Frontal cortex (tissue), 4 donors: ENCODE measurements around the gene TSHZ2. TPM values are rescaled to one million over a fixed set of nuclear protein-coding genes. Genes with fewer than 3 reads are reported as not detected.

ENCODE experiments used
- DNase-seq, 2 donors: peaks; one replicate each; pipeline ENCODE4 v3.0.0; 2012; ENCODE audit warnings: low spot score in 2 of 2
- FAIRE-seq: peaks from 2 replicates; lab custom pipeline; 2012; peaks lifted over from hg19 to GRCh38; lab: Jason Lieb, UNC
- total RNA-seq: library from RNA; depleted of rRNA; stranded (reverse); fragments of >200 nt; gene quantifications from one replicate; pipeline ENCODE4 v1.2.3, GENCODE V29; 2014
- donor health status: control.
- donor health status: control.
- donor health status: control.

Gene TSHZ2, protein sequence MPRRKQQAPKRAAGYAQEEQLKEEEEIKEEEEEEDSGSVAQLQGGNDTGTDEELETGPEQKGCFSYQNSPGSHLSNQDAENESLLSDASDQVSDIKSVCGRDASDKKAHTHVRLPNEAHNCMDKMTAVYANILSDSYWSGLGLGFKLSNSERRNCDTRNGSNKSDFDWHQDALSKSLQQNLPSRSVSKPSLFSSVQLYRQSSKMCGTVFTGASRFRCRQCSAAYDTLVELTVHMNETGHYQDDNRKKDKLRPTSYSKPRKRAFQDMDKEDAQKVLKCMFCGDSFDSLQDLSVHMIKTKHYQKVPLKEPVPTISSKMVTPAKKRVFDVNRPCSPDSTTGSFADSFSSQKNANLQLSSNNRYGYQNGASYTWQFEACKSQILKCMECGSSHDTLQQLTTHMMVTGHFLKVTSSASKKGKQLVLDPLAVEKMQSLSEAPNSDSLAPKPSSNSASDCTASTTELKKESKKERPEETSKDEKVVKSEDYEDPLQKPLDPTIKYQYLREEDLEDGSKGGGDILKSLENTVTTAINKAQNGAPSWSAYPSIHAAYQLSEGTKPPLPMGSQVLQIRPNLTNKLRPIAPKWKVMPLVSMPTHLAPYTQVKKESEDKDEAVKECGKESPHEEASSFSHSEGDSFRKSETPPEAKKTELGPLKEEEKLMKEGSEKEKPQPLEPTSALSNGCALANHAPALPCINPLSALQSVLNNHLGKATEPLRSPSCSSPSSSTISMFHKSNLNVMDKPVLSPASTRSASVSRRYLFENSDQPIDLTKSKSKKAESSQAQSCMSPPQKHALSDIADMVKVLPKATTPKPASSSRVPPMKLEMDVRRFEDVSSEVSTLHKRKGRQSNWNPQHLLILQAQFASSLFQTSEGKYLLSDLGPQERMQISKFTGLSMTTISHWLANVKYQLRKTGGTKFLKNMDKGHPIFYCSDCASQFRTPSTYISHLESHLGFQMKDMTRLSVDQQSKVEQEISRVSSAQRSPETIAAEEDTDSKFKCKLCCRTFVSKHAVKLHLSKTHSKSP (N-terminal part only)
- 2.4 TPM for total RNA-seq

DNA sequence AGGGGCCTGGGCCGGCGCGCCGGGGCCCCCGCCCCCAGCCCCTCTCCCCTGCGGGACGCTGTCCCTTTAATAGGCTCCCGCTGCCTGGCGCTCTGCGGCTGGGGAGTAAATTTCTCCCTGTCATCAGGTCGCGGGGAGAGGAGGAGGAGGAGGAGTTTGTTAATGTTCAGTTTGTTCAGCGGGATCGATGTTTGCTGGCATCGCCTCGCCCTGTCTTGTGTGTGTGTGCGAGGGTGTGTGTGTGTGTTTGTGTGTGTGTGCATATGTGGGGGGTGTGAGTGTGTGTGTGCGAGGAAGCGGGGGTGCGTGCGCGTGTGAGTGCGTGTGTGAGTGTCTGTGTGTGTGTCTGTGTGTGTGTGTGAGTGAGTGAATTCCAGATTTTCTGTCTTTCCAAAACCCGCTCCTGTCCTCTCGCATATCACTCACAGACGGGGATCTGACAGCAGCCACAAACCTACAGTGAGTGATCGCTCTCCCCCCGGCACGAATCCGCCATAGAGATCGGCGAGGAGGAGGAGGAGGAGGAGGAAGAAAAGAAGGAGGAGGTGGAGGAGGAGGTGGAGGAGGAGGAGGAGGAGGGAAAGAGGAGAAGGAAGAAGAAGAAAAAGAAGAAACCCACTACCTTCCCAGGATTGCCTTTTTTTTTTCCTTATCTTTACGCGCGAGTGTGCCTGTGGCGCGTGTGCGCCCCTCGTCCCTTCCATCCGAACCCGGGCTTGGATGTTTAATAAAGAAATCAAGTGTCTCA, at the start of gene TSHZ2:
Gene TSHZ2 (plus strand): TSS at position 169 of the 748 bp plus-strand sequence. CDS start 936 bp downstream, outside the sequence.
- DNase-seq (peak in 1 of 2 donors; percentile 32), FAIRE-seq (no peak)

DNA sequence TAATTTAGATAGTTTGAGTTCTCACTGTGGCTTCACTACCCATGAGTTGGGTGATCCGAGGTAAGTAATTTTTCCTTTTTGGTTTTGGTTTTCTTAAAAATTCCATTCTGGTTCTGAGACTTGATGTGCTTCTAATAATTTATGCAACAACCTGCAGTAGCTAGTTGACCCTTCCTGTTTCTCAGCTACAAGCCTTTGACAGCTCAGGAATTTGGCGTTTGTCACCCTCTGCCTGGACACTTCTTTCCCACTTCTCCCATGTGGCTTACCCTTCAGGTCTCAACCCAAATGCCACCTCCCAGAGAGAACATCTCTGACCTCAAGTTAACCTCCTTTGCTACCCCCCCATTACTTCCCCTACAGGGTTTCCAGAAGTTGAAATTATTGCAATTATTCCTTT, 49.7 kb upstream of the TSHZ2 start:
- DNase-seq (no peak), FAIRE-seq (no peak)

DNA sequence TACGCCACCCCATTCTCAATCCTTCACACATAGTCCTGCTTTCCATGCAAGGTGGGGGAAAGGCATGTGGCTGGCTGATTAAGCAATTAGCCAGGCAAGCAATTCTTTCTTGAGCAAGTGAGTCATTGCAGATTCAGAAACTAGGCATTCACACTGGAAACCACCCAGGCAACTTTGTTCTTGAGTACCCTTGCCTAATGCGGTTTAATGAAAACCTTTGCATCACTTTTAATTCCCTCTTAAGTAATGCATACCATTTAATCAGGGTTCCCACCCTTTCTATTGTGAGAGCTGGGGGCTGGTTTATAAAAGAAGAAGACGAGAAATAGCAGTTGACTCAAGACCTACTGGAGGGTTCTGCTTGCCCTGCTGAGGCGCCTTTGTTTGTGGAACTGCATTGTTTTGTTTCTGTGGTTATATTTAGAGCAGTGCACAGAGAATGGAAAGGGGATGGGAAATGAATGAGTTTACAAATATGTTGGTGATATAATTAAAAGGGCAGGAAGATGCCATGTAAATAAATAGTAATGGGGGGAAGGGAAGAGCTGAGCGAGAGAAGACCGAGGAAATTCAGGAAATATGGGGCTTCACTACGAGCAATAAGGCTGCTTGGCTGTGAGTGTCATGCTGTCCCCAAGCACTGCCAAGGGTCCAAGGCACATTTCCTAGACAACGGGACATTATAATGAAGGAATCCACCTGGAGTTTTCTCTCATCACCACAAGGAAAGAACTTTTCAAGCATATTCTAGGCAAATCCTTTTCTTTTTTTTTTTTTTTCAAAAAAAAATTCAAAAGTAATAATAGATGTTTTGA, 48.8 kb upstream of the TSHZ2 start:
- DNase-seq (no peak), FAIRE-seq (no peak)

DNA sequence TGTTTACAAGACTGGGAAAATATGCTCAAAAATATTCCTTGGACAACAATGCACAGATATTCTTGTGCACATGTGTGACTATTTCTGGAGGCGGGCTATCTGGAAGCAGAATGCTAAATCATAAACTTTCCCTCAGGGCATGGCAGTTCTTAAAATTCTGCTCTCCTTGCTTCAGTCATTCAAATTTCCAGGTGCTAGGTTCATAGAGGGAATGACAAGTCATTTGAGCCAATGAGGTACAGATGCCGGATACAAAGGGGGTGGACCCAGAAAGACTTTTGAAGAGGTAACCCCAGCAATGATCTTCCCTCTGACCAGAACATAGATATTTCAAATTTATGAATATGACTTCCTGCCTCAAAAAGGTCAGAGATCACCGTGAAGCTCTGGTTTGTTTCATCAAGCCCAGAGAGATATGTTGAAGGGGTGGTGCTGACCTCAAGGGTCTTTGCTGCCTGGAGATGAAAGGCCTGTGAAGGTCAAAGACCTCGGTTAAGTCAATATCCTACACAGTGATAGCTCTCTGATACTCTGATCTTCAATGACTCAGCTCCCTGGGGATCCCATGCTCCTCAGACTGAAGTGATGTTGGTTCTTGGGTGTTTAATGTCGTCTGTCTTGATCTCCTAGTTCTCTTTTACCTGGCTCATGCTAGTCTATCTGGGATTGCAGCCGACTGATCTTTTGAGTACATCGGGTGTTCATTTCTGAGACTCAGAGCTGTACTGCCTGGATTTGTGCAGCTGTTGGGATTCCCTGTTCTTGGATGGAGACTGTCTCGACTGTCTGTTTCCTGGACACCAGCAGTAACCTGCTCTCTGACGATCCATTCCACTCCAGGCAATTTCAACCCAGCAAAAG, 47.5 kb upstream of the TSHZ2 start:
- FAIRE-seq (no peak), DNase-seq (no peak)

DNA sequence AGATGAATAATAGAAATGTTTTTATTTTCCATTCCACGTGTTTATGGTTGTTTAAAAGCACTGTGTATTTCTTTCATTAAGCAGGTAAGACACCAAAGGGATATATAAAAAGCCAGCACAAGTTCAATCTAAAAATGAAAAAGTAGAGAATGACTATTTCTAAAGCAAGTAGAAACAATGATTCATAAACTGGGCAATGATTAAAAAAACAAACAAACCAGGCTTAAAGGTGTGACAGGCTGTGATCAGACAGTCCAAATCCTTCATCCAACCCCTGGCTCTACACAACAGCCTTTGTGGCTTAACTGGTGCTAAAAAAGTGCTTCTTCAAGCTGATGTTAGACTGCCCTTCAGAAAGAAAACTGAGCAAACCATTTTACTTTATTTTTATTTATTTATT, 45.7 kb upstream of the TSHZ2 start:
- no peak for FAIRE-seq
- no peak for DNase-seq

DNA sequence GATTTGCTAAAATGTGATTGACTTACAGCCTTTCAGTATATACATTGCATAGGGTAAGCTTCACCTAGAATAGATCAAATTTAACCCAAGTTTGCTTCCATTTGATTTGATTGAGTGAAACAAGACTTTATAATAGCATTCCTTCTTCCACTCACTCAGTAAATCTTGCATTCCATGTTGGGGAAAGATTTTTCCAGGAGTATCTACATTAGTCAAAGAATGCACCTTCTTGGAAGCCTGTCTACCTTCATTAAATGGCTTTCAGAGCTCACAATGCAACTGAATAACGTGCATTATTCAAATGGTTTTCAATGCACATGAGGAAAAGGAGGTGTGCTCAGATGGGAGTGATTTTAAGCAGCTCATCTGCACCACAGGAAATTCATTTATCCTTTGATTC, 38.3 kb upstream of the TSHZ2 start:
- FAIRE-seq (no peak), DNase-seq (no peak)

DNA sequence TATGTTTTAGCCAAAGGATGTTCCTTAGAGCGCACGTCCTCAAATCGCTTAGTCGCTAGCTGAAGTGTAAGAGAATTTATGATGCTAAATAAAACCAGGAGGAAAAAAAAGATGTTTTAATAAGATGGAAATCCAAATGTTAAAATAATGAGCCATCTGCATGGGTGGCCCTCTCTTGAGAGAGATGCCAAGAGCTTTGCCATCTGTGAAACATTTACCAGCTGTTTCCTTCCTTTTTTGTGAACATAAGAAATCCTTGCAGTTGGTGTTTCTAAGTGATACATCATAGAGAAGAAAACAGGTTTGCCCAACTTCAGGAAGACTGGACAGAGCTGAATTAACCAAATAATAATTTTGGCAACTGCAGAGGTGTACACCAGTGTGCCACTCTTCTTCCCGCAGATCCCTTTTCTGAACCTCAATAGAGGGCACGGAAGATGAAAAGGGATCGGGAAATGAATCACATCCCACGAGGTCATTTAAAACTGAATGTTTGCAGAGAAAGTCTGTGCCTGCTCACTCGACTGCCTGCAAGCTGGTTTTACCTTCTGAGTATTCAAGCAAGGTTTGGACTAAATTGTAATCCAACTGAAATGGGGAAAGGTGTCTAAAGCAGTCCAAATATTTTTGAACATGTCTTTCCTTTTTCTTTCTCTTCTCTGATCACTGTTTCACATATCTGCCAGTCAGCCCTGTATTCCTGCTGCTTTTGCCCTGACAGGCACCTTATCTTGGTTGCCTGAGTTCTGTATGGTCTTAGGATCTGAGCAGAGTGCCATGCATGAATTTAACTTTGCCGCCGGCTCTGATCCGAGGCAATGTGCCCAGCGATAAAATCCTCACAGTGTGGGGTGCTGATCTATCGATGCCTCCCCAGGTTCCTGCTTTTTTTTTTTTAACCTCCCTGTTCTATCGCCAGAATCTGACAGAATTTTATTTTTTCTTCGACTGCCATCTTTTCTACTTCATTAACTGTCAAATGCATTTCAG, 35.5 kb upstream of the TSHZ2 start:
- DNase-seq (no peak), FAIRE-seq (no peak)

DNA sequence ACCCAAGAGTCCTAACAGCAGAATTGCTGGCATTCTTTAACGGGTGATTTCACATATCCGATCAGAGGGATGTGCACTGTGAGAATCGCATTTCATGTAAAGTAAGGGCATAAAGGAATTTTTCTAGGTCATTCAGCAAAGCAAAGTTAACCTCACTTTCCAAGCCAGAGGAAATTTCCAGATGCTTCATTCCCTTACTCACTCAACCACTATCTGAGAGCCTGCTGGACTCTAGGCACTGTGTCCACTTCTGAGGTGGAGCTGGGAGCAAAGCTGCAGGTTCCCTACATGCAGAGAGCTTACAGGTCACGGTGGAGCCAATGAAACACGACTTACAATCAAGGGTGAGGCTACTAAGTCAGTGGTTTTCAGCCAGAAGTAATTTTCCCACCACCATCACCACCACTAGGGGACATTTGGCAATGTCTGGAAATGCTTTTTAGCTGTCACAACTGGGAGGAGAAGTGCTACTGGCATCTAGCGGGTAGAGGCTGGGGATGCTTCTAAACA, 34.5 kb upstream of the TSHZ2 start:
- FAIRE-seq (no peak), DNase-seq (no peak)

DNA sequence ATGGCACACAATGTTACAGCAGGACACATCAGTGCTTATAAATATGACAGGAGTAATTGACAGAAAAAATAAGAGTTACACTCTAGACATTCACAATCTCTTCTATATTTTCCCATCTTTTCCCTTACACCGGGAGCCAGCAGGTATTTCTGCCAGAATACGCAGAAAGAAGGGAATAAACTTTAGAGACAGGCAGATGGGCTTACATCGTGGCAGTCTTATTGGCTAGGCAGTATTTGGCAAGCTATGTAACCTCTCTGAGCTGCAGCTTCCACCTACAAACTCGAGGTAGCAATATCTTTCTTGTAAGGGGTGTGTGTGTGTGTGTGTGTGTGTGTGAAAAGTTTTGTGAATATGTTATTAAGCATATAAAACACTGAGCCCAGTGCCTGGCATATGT, 33.0 kb upstream of the TSHZ2 start:
- no peak for FAIRE-seq
- DNase-seq = no peak

DNA sequence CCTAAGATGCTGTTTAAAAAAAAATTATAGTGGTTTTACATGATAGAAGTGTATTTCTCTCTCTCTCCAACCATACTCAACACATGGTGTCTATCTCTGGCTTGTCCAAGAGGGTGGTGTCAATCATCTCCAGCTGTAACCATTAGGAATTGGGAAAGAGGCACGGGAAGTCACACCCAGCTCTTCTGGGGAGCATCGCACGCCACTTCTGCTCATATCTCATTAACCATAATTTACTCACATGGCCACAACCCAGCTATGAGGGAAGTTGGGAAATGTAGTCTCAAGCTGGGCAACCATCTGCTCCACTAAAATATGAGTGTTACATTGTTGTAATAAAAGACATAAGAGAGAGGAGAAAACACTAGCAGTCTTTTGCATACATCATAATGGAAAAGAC, 30.4 kb upstream of the TSHZ2 start:
- FAIRE-seq = no peak
- DNase-seq = no peak

DNA sequence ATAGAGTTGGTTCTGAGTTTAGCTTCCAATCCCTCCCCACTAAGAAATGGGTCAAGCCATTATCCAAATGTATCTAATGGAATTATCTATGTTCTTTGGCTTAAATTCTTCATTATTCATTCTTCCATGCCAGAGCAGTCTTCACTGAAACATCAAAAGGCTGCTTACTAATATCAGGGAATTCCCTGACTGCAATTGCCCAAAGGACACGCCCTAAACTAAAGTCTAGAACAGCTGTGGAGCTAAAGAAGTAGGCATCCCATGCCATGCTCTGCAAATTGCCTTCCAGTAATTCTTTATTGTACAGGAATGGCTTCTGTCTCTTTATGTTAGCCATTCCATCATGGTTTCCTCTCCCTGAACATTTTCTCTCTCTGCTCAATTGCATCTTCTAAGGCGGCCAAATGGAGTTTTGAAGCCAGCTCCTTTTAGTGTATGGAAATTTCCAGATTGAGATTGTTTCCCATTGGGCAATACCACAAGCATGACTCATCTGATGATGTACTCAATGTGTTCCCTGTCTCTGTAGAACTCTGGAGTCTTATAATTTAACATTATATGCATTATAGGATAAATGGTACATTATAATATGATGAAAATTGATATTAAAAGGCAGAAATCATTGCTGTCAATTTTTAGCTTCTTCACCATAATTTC, 28.8 kb upstream of the TSHZ2 start:
- FAIRE-seq = no peak
- no peak for DNase-seq

DNA sequence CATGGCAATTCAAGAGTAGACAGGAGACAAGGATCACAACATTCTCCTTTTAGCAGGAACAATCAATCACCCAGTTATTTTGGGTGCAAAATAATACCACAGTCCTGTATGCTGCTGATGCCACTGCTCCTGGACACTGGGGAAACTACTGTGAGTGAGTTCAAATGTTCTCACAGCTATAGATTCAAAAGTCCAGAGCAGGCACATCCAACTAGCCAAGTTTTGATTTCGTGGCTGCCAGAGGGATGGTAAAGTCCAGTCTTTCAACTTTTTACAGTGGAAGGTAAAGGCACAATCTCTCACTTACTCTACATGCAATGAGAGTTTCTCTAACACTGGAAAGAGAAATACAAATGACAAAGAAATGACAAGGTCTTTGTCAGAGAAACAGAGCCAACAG, 26.9 kb upstream of the TSHZ2 start:
- FAIRE-seq = no peak

DNA sequence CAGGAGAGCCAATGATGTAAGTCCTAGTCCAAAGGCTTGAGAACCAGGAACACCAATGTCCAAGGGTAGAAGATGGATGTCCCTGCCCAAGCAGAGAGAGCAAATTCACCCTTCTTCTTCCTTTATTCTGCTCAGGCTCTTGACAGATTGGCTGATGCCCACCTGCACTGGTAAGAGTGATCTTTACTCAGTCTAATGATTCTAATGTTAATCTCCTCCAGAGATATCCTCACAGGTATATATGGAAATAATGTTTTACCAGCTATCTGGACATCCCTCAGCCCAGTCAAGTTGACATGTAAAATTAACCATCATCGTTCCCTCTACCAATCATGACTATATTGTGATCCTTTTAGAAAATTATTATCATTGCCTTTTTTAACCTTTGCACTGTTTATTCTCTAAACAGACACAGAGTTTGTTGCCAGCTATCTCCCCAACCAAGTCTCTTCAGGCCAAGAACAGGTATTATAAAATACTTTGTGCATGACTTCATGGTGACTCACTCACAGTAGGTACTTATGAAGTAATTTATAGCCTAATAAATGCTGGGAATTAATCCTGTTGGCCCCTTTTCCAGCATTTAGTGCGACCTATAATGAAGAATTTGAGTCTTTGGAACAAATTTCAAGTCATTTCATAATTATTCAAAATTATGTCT, 26.2 kb upstream of the TSHZ2 start:
- DNase-seq (no peak), FAIRE-seq (no peak)

More for the DNA sequence above, 26.9 kb upstream of the TSHZ2 start:
- DNase-seq = no peak

DNA sequence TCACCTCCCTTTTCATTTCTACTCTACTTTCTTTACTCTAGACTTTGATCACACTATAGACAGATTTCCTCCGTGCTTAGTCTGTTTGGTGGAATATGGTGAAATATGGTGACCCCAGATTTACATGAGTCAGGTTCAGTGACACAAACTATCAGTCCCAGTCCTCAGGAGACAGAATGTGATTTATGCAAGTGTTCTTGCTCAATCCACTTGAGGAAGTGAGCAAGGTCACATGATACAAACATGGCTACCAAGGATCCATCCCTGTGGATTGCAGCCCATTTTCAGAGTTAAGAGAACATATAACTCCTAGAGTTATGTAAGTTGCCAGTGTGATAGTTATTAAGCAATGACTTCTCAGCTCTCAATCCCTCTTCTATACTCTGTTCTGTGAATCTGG, 23.7 kb upstream of the TSHZ2 start:
- DNase-seq (no peak), FAIRE-seq (no peak)

DNA sequence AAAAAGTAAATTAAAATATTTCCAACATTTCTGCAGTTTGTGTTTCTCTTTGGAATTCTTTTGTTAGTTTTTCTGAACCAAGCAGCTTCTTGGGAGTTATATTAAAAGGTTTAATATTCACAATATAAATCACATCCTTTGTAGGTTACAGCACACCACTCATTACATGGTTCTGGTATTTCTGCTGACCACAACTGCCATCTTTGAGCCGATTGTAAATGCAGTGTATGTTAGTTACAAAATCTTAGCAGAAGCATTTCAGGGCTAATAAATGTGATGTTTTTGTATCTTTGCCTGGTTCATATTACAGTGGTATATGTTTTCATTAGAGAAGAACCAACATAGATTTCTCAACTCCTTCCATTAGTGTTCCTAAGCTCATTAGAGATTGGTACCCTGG, 19.1 kb upstream of the TSHZ2 start:
- DNase-seq (no peak), FAIRE-seq (no peak)

DNA sequence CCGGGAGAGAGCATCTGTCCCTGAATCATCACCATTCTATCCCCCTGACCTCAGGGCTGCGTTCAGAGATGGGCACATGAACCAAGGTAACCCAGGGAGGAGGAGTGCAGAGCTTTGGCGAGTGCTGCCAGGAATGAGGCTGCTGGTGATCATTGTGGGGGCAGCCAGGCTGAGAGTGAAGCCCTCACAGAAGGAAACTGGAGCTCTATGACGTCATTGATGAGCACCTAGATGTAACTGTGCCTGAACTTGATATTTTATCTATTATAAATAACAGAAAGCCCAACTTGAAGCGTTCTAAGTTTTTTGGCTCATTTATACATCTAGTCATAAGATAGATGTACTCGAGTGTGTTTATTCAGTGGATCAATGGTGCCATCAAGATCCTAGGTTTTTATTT, 17.3 kb upstream of the TSHZ2 start:
- no peak for DNase-seq
- no peak for FAIRE-seq
